ENCODE data around the gene SPTB.

SPTB gene

DNA sequence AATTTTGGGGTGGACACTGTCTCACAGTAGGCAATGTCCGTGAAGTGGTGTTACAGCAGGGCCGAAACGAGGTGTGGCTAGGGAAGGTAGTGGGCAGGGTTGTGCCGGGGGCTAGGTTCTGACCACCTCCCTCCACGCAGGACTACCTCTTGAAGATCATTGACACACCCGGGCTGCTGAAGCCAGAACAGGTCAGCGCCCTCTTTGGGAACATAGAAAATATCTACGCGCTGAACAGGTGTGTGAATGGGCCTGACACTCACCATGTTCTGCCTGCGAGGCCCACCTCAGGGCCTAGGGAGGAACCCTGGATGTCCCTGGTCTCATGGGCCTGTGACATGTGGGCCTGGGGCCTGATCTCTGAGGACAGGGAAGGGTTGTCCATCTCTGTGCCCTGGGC lies 150.9 kb downstream of the SPTB start:
- no peak for DNase-seq (ENCODE audit: low spot score)

DNA sequence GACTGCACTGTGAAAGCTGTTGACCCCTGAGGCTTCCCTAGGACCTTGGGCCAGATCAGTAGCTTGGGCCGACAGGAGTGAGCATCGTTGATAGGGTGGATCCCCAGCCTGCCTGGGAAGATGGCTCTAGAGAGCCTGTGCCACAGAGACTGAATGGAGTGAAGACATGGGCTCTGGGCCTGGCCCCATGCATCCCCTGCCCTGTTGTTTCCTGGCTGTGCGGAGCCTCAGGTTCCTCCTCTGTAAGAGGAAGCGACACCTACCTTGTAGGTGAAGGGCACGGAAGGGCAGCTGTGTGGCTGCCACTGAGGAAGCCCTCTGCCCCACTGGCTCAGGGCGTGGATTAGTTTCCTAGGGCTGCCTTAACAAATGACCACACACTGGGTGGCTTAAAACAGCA lies 151.6 kb downstream of the SPTB start:
- DNase-seq (ENCODE audit: low spot score), result no peak

DNA sequence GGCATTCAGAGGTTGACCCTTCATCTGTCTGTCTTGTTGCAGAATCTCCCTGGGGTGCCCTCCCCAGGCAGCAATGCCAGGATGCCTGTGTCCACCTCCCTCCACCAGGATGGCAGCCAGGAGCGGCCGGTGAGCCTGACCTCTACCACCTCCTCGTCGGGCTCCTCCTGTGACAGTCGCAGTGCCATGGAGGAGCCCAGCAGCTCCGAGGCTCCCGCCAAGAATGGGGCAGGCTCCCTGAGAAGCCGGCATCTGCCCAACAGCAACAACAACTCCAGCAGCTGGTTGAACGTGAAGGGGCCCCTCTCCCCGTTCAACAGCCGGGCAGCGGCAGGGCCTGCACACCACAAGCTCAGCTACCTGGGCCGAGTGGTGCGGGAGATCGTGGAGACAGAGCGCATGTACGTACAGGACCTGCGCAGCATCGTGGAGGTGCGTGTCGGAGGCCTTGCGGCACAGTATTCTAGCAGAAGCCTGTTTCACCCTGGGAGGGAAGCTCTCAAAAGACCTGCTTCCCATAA lies 152.1 kb downstream of the SPTB start:
- no peak for DNase-seq (ENCODE audit: low spot score)

DNA sequence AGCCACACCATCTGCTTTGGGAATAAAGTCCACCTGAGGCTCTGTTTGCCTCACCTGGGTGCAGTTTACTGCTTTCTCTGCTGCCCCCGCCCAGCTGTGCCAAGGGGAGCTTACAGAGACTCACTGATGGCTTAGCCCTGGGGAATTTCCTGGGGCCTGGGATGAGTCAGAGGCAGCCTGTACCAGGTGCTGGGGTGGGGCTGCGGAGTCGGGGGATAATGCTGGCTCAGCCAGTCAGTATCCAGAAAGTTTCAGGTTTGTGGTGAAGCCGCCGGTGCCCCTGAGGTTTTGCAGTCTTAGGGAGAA lies 153.2 kb downstream of the SPTB start:
- DNase-seq (ENCODE audit: low spot score), result no peak

DNA sequence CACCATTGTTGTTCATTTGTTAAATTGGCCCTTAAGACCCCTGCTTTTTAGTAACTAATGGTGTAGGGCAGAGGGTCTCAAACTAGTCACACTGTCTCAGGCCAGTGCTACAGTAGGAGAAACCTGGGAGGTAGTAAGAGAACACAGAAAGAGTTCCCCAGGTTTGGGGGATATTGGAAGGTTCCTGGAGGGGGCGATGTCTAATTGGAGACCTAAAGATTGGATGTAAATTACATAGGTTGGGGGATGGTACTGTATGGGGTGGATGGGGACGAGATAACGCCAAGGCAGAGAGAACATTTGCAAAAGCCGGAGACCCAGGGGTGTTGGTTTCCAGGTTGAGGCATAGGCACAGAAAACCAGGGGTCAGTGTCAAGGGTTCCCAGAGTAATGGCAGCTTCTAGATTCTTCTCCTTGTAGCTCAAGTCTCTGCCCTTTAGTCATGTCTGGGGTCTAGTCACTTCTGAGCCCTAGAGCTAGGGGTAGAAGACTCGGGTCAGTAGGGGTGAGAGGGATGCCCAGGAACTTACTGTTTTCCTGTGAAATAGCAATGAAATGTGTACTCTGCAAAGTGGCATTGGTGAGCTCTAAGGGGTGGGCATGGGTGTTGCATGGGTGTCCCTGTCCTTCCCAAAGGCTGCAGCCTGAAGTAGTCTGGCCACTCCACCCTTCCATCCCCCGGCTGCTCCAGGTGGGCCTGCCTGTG lies 153.7 kb downstream of the SPTB start:
- DNase-seq (ENCODE audit: low spot score), result no peak

DNA sequence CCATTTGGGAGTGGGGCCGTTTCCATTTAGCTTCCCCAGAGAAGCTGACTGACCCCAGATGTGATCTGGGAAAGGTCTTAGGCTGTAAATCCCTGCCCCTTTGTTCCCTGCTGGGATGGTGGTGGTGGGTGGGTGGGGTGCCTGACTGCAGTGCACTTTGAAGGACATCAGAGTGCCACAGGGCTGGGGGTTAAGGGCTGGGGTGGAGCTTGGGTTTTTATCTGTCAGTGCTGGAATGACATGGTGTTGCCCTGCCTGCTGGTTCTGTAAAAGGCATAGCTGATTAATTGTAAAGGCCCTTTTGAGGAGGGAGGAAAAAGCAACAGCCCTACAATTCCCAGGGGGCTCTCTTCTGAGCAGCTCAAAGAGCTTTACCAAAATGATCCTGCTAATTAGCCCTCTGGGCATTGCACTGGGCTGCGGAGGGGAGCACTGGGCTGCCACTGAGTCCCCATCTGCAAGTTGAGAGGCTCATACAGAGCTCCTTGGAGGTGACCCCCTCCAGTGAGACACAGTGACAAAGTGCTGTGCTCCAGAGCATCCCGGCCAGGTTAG lies 154.4 kb downstream of the SPTB start:
- no peak for DNase-seq (ENCODE audit: low spot score)

DNA sequence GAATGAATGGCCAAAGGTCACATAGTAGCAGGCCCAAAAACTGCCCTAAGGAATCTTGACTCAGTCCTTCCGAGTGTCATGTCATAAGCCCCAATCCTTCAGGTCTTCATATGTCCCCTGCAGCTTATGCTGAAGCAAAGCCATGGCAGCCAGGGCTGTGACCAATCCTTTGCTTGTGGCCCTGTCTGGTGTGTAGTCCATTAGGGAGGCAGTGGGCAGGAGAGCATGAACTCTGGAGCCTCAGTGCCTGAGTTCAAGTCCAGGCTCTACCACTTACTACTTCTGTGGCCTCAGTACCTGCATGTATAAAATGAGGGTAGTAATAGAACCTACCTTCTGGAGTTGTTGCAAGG lies 155.2 kb downstream of the SPTB start:
- no peak for DNase-seq (ENCODE audit: low spot score)

DNA sequence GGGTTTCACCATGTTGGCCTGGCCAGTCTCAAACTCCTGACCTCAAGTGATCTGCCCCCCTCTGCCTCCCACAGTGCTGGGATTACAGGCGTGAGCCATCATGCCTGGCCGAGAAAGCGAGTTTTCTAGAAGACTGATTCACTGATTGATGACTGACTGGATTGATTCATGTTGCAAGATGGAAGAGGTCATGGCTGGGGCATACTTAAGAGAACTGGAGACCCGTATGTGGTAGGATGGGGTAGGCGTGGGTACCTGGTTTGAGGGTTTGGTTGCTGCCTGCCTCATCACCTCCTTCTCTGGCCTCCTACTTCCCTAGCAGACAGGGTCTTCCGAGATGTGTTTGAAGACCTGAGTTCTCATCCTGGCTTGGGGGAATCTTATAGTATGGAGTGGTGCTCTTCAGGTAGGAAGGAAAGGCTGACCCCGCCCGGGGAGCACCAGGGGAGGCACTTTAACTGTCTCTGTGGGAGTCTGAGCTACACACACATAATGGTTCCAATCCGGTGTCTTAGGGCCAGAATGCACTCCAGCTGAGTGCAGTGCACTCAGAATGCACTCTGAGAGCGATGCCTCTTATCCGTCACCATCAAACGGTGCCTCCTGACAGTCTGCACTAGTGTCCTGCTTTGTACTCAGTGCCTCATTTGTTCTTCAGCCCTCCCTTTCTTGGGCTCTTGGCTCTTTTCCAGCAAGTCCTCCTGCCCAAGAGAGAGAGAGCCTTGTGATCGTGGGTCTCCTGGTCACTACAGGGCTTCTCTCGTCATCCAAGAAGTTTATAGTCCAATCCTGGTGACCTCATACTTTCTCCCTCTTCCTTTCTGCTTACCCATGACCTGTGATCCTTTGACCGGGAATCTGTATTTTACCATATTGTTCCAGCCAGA lies 155.8 kb downstream of the SPTB start:
- no peak for DNase-seq (ENCODE audit: low spot score)

DNA sequence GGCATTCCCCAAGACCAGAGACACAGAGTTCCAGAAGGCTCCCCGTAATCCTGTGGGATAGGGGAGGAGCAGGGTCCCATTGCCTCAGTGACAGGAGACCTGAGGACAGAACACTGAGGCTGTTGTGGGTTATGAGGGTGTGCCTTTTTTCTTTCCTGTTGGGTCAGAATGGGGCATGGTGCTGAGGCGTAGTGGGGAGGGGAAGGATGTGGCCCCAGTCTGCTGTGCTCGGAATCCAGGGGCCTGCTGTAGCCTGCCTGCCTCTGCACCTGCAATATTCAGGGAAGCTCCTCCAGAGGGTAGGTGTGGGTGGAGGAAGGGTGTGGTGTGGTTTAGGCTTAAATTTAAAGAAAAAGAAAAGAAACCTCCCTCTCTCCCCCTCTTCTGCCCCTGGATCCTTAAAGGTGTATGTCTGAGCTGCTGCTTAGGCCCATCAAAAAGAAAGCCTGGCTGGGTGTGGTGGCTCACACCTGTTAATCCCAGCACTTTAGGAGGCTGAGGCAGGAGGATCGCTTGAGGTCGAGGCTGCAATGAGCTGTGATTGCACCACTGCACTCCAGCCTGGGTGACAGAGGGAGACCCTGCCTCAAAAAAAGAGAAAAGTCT lies 156.8 kb downstream of the SPTB start:
- no peak for DNase-seq (ENCODE audit: low spot score)

DNA sequence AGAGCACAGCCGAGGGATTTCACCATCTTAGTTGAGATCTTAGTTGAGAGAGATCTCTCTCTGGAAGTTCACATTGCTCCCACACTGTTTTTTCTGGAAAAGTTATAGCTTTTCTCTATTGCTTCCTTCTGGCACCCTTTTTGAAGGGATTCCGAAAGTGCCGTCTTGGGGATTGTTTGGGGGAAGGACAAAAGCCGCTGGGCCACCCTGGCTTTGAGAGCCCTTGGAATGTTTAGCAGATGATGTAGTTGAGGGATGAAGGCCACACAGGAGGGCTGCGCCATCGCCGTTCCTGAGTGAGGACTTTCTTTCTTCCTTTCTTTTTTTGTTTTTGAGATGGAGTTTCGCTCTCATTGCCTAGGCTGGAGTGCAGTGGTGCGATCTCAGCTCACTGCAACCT lies 157.8 kb downstream of the SPTB start:
- no peak for DNase-seq (ENCODE audit: low spot score)

DNA sequence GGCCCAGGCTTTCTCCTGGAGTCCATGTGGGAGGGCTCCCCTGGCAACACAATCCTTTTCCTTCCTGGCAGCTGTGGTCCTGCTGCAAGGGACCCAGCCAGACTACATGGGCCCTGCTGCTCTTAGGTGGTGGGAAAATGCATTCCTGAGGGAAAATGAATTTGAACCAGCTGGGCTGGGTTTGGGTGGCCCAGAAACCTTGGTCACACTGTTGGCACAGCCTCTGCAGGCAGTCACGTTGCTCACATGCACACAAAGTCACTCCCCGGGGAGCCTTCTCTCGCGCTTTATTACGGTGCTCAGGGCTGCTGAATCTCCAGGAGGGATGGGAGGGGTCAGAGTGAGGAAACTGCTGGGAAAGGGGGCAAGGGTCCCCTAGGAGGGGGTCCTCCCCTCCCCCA lies 158.3 kb downstream of the SPTB start:
- no peak for DNase-seq (ENCODE audit: low spot score)

DNA sequence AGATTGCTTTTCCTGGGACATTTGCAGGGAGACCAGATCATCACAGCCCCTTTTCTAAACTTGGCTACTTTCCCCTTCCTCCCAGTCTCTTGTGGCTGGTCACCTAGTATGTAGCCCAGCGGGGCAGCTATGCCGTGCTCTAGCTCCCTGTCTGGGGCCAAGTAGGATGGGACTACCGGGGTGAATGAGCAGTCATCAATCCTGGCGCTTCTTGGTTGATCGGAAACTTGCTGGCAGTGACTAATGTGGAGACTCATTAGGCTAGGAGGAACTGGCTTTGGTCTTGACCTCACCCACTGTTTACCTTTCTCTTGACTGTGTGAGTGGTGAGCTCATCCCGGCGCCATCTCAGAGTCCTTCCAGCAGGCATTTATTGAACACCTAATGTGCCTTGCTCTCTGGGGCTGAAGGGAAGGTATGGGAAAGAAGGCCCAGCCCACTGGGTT lies 159.6 kb downstream of the SPTB start:
- no peak for DNase-seq (ENCODE audit: low spot score)

DNA sequence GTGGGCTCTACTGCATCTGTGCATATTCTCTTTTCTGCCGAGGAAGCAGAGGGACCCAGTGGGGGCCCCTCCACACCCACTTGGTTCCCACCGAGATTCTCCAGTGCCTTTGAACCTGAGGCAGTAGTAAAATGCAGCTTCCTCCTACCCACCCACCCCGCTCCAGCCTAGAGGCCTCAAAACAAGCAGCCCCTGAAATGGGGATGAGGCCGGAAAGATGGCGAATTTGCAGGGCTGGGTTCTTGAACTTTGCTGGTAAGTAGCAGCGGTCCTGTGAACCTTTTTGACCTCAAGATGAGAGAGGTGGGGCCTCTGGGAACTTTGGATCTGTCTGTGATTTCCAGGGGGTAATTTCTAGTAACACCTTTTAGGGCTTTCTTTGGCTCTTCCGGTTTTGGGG lies 160.1 kb downstream of the SPTB start:
- DNase-seq (ENCODE audit: low spot score), result no peak

DNA sequence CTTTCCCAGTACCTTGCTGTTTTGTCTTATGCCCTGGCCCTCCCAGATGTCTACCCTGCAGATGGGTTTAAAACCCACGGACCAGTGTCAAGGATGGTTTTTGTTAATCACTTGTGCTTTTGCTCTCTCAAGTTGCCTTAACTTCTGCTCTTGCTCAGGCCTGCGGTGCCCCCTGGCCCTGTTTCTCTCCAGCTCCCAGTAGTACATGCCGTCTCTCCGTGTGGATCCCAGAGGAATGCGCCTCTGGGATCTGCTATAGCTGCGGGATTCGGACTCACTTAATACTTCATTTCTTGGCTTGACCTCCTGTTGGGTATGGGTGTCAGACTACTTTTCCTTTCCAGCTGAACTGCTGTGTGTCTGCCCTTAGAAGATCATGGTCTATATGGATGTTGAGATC lies 160.9 kb downstream of the SPTB start:
- no peak for DNase-seq (ENCODE audit: low spot score)

DNA sequence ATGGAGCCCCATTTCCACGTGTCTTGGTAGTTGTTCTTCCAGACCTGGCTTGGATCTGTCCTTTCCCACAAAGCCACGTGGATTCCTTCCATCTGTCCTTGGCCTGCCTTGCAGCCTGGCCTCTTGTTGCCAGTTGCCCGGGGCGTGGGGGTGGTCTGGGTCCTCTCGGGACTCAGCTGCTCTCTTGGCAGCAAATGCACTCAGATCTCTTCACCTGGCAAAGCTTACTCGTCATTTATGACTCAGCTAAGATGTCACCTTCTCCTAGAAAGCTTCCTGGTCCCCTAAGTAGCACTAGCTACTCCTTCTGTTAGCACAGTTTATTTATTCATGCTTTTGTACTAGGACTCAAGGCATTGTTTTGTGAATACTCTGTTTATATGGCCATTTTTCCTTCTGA lies 161.8 kb downstream of the SPTB start:
- DNase-seq (ENCODE audit: low spot score), result no peak

DNA sequence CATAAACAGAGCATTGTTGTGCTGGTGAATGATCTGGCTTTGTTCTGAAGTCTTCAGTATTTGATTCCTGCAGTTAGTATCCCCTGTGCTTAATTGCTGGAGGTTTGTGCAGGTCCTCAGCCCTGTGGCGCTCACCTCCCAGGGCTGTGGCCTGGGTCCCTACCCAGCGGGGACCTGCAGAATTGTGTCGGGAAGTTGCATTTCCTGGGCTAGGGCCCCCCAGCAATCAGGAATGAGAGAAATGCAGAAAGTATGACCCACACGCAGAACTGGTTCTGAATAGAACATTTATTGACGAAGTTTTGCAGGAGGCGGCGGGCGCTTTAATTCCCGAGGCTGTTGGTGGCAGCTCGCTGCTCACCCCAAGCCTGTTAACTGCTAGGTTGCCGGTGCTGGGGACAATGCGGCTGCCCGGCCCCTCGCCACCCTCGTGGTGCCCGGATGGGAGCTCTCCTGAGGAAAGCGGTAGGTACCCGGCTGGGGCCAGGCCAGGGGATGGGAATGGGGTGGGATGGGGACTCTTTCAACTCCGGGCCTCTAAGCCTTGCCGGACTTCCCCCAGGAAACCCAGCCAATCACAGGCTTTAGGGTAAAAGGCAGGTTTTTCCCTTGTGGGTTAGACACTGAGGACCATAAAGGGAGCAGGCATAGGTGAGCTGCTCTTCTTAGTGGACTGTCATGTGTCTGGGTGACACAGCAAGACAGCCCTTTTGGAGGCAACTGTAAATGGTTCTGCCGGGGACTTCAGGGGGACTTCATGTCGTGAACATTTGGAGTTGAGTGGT lies 163.9 kb downstream of the SPTB start:
- no peak for DNase-seq (ENCODE audit: low spot score)

DNA sequence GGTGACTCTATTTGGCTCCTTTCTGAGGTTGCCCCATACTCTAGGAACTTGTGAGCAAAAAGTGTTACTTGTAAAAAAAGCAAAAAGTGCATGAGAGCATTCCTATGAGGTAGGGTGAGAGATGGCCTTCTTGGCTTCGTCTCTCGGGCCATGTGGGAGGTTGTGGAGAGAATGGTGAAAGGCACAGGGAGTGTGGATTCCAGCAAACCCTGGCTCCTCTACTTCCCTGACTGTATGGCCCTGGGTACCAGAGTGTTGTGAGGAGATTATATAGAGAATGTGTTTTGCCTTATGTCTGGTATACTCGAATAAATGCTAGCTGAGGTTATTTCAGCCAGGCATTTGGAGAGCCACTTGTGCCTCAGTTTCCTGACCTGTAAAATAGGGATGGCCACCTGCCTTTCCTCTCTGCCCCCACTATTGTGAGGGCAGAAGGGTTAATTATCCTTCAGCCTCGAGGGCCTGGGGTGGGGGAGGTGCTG lies 164.5 kb downstream of the SPTB start:
- DNase-seq (ENCODE audit: low spot score), result no peak

DNA sequence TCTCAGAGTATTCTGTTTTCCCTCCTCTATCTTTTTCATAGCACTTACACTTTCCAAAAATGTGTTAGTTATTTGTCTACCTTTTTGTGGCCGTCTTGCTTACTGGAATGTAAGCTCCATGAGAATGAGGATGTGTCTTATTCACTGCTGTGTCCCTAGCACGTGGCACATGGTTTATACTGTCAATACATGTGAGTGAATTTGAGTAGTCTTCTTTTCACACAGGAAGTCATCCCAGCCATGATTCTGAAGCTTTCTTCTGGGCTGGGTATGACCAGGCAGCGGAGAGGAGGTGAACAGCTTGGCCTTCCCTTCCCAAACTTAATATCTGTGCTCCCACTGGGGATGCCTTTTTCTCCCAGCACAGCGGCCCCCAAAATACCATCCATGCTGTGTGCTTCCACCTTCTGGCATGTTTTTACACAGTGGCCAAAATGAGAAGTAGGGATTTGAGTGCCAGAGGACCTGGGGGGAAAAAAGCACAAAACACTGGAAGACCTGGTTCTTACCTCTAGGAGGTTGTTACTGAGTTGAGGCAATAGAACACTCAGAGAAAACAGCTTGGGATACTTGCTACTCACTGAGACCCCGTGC lies 165.2 kb downstream of the SPTB start:
- DNase-seq (ENCODE audit: low spot score), result no peak

DNA sequence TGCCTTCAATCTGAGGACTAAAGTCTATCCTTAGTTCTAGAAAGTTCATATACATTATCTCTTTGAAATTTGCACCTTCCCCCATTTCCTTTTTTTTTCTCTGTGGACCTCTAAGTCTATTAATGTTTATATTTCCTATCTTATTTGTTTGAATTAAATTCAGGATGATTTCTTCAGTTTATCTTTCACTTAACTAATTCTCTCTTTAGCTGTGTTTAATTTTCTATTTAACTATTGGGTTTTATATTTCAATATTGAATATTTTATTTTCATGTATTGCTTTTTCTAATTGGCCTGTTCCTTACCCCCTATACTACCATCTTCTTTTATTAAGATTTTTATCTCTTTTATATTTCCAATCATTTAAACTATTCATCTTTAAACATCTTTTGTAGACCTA lies 166.0 kb downstream of the SPTB start:
- no peak for DNase-seq (ENCODE audit: low spot score)

DNA sequence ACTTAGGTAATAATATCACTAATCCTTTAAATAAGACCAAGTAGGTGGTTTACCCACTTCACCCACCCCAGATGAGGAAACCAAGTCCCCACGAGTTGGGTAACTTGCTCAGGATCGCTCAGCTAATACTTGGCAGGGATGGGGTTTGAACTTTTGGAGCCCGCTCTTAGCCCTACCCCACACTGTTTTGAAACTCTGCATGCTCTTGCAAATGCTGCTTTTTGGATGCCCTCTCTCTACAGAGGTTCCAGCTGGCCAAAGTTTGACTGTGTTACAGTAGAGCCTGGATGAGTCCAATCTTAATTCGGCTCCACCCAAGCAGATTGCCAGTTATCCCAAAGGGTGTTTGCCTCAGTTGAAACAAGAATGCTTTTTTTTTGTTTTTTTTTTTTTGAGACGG lies 168.7 kb downstream of the SPTB start:
- DNase-seq (ENCODE audit: low spot score), result no peak

DNA sequence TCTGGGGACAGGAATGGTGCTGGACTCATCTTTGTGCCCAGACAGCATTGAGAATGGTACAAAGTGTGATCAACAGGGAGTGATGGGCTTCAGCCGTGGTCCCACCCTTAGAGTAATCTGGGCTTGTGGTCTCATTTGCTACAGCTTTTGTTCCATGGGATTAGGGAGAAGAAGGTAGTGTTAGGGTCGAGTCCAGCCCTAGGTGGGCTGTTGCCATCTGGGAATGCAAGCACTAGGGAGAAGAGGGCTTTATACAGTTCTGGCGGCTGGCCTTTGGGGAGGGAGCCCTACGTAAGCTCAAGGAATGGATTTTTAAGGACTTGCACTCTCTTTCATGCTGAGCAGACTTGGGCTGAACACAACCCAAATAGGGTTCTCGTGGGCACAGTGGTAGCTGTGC lies 170.6 kb downstream of the SPTB start:
- no peak for DNase-seq (ENCODE audit: low spot score)

All from germinal center (tissue), 1 donor.